Breast epithelium (tissue), 3 donors: ENCODE results near the gene GRIN3A.

ENCODE experiments used
- CTCF ChIP-seq, 3 donors: fragments of 450-650 bp; IDR thresholded peaks; one replicate each; pipeline ENCODE4 v1.5.1; 2016 to 2017; ENCODE audit warnings: antibody characterized with exemption in 3 of 3, mild to moderate bottlenecking in 3 of 3, moderate library complexity in 3 of 3
- POLR2AphosphoS5 ChIP-seq, 3 donors: sonication (generic); formaldehyde crosslinking; IDR thresholded peaks; one replicate each; pipeline ENCODE4 v1.6.1; 2017; ENCODE audit warnings: antibody characterized with exemption in 3 of 3

- TF ChIP-seq CTCF (IDR thresholded peaks at IDR 0.05) (no peak), POLR2AphosphoS5 (IDR thresholded peaks at IDR 0.05) (no peak)
Observed at GRCh38 chr9:101693546-101694336, 44.7 kb downstream of the GRIN3A start.
